ENCODE results near the gene PVALB. TPM values are rescaled to one million over a fixed set of nuclear protein-coding genes. Genes with fewer than 3 reads are reported as not detected.

PVALB gene
- polyA plus RNA-seq, 1 of the 3 experiments (the other 2 are of a cell fraction), result not detected

- H3K27me3 ChIP-seq (ENCODE audit: insufficient read depth), result no peaks in the 10 kb centered on the region
- no peaks in the 10 kb centered on the region for H3K79me2 ChIP-seq (ENCODE audit: insufficient read depth)
- no peak overlapping the region for H3K4me2 ChIP-seq
- H3K27ac ChIP-seq (ENCODE audit: low read depth in 2 of 2, low read length in 1 of 2), result no peak overlapping the region
- CTCF ChIA-PET, result interaction anchor here (1.0 to 1.6 kb wide), 4 partner anchors 8 to 218 kb away, joined by 3 to 6 read pairs (median 4); no protein-coding TSS in a partner anchor
- no peak overlapping the region for H3K4me3 ChIP-seq (ENCODE audit: low read depth in 2 of 2, low read length in 1 of 2)
- H4K20me1 ChIP-seq (ENCODE audit: insufficient read depth), result no peaks in the 10 kb centered on the region
- no peak for DNase-seq
- H2AFZ ChIP-seq (ENCODE audit: low read depth), result no peak overlapping the region
- H3K36me3 ChIP-seq (replicated peaks in 1 of 2; ENCODE audit: control insufficient read depth in 1 of 2, insufficient read depth in 2 of 2, low read length in 1 of 2), result peaks cover 0 to 25% of the 10 kb centered on the region in 2 experiments
- H3K4me1 ChIP-seq (ENCODE audit: control insufficient read depth in 1 of 2, insufficient read depth in 2 of 2, low read depth in 1 of 2, low read length in 1 of 2), result no peaks in the 10 kb centered on the region
- H3K9ac ChIP-seq, result no peak overlapping the region
- POLR2A ChIA-PET, result no interaction called here
- TF ChIP-seq REST (IDR thresholded peaks at IDR 0.05; ENCODE audit: low read depth, low read length) (no peak), NFIC (IDR thresholded peaks at IDR 0.05; ENCODE audit: borderline replicate concordance) (no peak), CTCF (IDR thresholded peaks at IDR 0.05) (no peak), FOXJ3 (CRISPR knock-in tag; IDR thresholded peaks at IDR 0.05) (no peak), ELF1 (IDR thresholded peaks at IDR 0.05) (no peak)
- no peaks in the 10 kb centered on the region for H3F3A ChIP-seq (replicated peaks; ENCODE audit: insufficient read depth)
- WGBS (ENCODE audit: low lambda C conversion rate), result 93% methylated on average over 17 of the region's 17 CpGs
- no peaks in the 10 kb centered on the region for H3K9me2 ChIP-seq
- no peaks in the 10 kb centered on the region for H3K9me3 ChIP-seq
Observed at GRCh38 chr22:36765131-36765942, 51.5 kb downstream of the PVALB start.

GRCh38 chr22:36764641-36765040, 52.2 kb downstream of the PVALB start:
- 92% methylated on average over 3 of the region's 6 CpGs for WGBS (ENCODE audit: low lambda C conversion rate)
- Histone ChIP-seq H3K4me2 (no peak overlapping the region), H3K9me2 (no peaks in the 10 kb centered on the region), H3K27me3 (ENCODE audit: insufficient read depth) (no peaks in the 10 kb centered on the region), H3F3A (replicated peaks; ENCODE audit: insufficient read depth) (no peaks in the 10 kb centered on the region), H3K36me3 (replicated peaks in 1 of 2; ENCODE audit: control insufficient read depth in 1 of 2, insufficient read depth in 2 of 2, low read length in 1 of 2) (peaks cover 0 to 25% of the 10 kb centered on the region in 2 experiments), H3K9ac (no peak overlapping the region), H3K9me3 (no peaks in the 10 kb centered on the region), H4K20me1 (ENCODE audit: insufficient read depth) (no peaks in the 10 kb centered on the region), H3K4me3 (ENCODE audit: low read depth in 2 of 2, low read length in 1 of 2) (no peak overlapping the region), H3K79me2 (ENCODE audit: insufficient read depth) (no peaks in the 10 kb centered on the region), H2AFZ (ENCODE audit: low read depth) (no peak overlapping the region), H3K27ac (ENCODE audit: low read depth in 2 of 2, low read length in 1 of 2) (no peak overlapping the region), H3K4me1 (ENCODE audit: control insufficient read depth in 1 of 2, insufficient read depth in 2 of 2, low read depth in 1 of 2, low read length in 1 of 2) (no peaks in the 10 kb centered on the region)
- no peak for DNase-seq
- no peak for TF ChIP-seq GATA2 (CRISPR knock-in tag; IDR thresholded peaks at IDR 0.05)
- no peak for TF ChIP-seq POLR2AphosphoS5 (IDR thresholded peaks at IDR 0.05; ENCODE audit: low read depth, low read length)
- no peak for TF ChIP-seq RCOR1 (IDR thresholded peaks at IDR 0.05; ENCODE audit: low read length)
- TF ChIP-seq RAD21 (IDR thresholded peaks at IDR 0.05; ENCODE audit: low read length), result no peak
- no peak for TF ChIP-seq YY1 (IDR thresholded peaks at IDR 0.05; ENCODE audit: low read depth)
- TF ChIP-seq RFX5 (IDR thresholded peaks at IDR 0.05; ENCODE audit: low read length), result no peak
- no peak for TF ChIP-seq GABPA (IDR thresholded peaks at IDR 0.05; ENCODE audit: low read depth)
- no peak for TF ChIP-seq MAX (IDR thresholded peaks at IDR 0.05; ENCODE audit: low read depth)
- TF ChIP-seq NRF1 (IDR thresholded peaks at IDR 0.05; ENCODE audit: low read depth, low read length), result no peak
- ChIA-PET POLR2A (no interaction called here), CTCF (interaction anchor here (1.4 kb wide), 1 partner anchor 17 kb away, joined by 4 read pairs; no protein-coding TSS in a partner anchor)

All from SK-N-SH (cell line).